ENCODE results near the gene GLIS1. TPM values are rescaled to one million over a fixed set of nuclear protein-coding genes. Genes with fewer than 3 reads are reported as not detected.
A peak's percentile ranks its signal among the peaks of the same experiment; 100 is the strongest.

GLIS1 gene
- total RNA-seq, 2 donors from 2014 or later = 2.6 TPM; not detected in 1

GRCh38 chr1:53752281-53752680 lies 13.3 kb upstream of the GLIS1 start:
- H3K4me1 ChIP-seq (ENCODE audit: control insufficient read depth in 1 of 2, low read depth in 2 of 2) = no peaks in the 10 kb centered on the region
- H3K36me3 ChIP-seq = no peaks in the 10 kb centered on the region
- H3K9me3 ChIP-seq = no peaks in the 10 kb centered on the region
- ATAC-seq (ENCODE audit: insufficient number of reproducible peaks, low FRiP score, low read depth) = no peak
- no peak overlapping the region for H3K4me3 ChIP-seq
- H3K27me3 ChIP-seq (replicated peaks; ENCODE audit: insufficient read depth) = no peaks in the 10 kb centered on the region
- DNase-seq (ENCODE audit: low spot score) = no peak
- TF ChIP-seq CTCF (IDR thresholded peaks at IDR 0.05) = no peak
- H3K27ac ChIP-seq = no peak overlapping the region

GRCh38 chr1:53747841-53748240 lies 8.9 kb upstream of the GLIS1 start:
- no peaks in the 10 kb centered on the region for H3K27me3 ChIP-seq (replicated peaks; ENCODE audit: insufficient read depth)
- no peak for TF ChIP-seq CTCF (IDR thresholded peaks at IDR 0.05)
- ATAC-seq (ENCODE audit: insufficient number of reproducible peaks, low FRiP score, low read depth) = no peak
- H3K27ac ChIP-seq = no peak overlapping the region
- no peaks in the 10 kb centered on the region for H3K36me3 ChIP-seq
- DNase-seq (ENCODE audit: low spot score) = no peak
- H3K9me3 ChIP-seq = no peaks in the 10 kb centered on the region
- H3K4me1 ChIP-seq (ENCODE audit: control insufficient read depth in 1 of 2, low read depth in 2 of 2) = no peaks in the 10 kb centered on the region
- H3K4me3 ChIP-seq = no peak overlapping the region

GRCh38 chr1:53740621-53741105 lies 1.7 kb upstream of the GLIS1 start:
- no peaks in the 10 kb centered on the region for H3K9me3 ChIP-seq
- no peak overlapping the region for H3K27ac ChIP-seq
- H3K27me3 ChIP-seq (replicated peaks; ENCODE audit: insufficient read depth) = no peaks in the 10 kb centered on the region
- no peak for DNase-seq (ENCODE audit: low spot score)
- no peaks in the 10 kb centered on the region for H3K36me3 ChIP-seq
- TF ChIP-seq CTCF (IDR thresholded peaks at IDR 0.05) = no peak
- peaks cover 3 to 18% of the 10 kb centered on the region in 2 donors for H3K4me1 ChIP-seq (ENCODE audit: control insufficient read depth in 1 of 2, low read depth in 2 of 2)
- ATAC-seq (ENCODE audit: insufficient number of reproducible peaks, low FRiP score, low read depth) = no peak
- no peak overlapping the region for H3K4me3 ChIP-seq

- no peak for TF ChIP-seq CTCF (IDR thresholded peaks at IDR 0.05)
- no peaks in the 10 kb centered on the region for H3K36me3 ChIP-seq
- H3K4me3 ChIP-seq = peak overlapping the region; percentile 72
- no peak overlapping the region for H3K27ac ChIP-seq
- H3K9me3 ChIP-seq = no peaks in the 10 kb centered on the region
- peaks cover 3 to 18% of the 10 kb centered on the region in 2 donors for H3K4me1 ChIP-seq (ENCODE audit: control insufficient read depth in 1 of 2, low read depth in 2 of 2)
- no peaks in the 10 kb centered on the region for H3K27me3 ChIP-seq (replicated peaks; ENCODE audit: insufficient read depth)
- DNase-seq (ENCODE audit: low spot score) (no peak), ATAC-seq (ENCODE audit: insufficient number of reproducible peaks, low FRiP score, low read depth) (no peak)
Observed at GRCh38 chr1:53738205-53739108, 507 bp downstream of the GLIS1 start.

GRCh38 chr1:53737648-53738204 lies 1.2 kb downstream of the GLIS1 start:
- Histone ChIP-seq H3K4me1 (ENCODE audit: control insufficient read depth in 1 of 2, low read depth in 2 of 2) (peaks cover 3 to 18% of the 10 kb centered on the region in 2 donors), H3K36me3 (no peaks in the 10 kb centered on the region), H3K9me3 (no peaks in the 10 kb centered on the region), H3K4me3 (peak overlapping the region; percentile 72), H3K27ac (no peak overlapping the region), H3K27me3 (replicated peaks; ENCODE audit: insufficient read depth) (no peaks in the 10 kb centered on the region)
- no peak for TF ChIP-seq CTCF (IDR thresholded peaks at IDR 0.05)
- ATAC-seq (ENCODE audit: insufficient number of reproducible peaks, low FRiP score, low read depth) (no peak), DNase-seq (ENCODE audit: low spot score) (no peak)

Data from thoracic aorta (tissue), 2 donors.